ENCODE results near the gene GLYATL1B. TPM values are rescaled to one million over a fixed set of nuclear protein-coding genes. Genes with fewer than 3 reads are reported as not detected.

The GLYATL1B gene
- total and polyA plus RNA-seq, 10 donors: not detected

DNA sequence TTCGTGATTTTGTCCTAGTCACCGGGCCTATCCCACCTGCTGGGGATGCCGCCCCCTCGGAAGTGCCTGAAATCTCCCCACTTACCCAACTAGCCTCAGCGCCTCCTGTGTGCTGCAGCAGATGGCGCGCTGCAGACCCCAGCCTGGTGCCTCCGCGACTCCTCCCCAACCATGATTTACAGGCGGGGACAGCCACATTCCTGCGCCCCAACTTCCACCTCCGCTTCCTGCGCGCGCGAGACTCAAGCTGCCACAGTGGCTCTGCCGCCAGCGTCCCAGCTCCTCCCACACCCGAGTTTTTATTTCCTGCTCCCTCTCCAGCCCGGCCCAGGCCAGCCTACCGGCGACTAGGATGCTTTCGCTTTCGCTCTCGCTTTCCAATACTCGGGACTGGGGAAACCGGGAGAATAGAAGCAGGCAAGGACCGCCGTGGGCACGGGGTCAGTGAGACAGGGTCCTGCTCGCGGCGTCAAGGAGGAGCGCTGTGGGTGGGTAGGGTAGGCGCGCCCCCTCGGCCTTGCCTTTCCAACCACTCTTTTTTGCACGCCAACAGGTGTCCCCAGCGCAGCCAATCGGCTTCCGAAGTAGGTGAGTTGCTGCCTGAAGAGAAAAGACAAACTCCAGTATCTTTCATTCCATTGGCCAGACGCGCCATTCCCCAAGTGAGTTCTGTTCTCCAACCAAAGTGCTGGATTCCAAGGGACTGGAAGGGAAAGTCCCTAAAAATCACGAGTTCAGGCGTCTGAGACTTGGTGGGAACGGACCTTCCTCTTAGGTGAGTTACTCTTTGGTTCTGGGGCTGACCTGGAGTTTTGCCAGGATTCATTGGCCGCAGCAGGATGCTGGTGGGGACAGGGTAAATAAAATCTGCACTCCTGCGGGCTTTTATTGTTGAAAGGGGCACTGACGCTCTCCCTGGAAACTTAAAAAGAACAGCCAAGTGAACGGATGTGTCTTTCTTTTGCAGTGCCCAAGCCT is 56.7 kb downstream of the GLYATL1B start, which contains the start of gene FAM111A:
Gene FAM111A (plus strand): TSS at position 327 of the 978 bp plus-strand sequence. CDS start 6,017 bp downstream, outside the sequence.
- WGBS, 5 donors: 0 to 1% (median 0%) methylated on average over 50 of the region's 50 CpGs
- peak in 1 of 3 donors; percentile 7 for TF ChIP-seq POLR2A (IDR thresholded peaks at IDR 0.05)
- peak; percentile 87 to 95 (median 92) for TF ChIP-seq POLR2AphosphoS5 (IDR thresholded peaks at IDR 0.05)
- peak in 7 of 11 experiments; percentile 7 to 43 (median 18) for TF ChIP-seq CTCF (IDR thresholded peaks at IDR 0.05 in 8 of 11, conservative IDR thresholded peaks at IDR 0.05 in 3 of 11)
- Histone ChIP-seq H3K9me3 (no peaks in the 10 kb centered on the region), H3K27me3 (replicated peaks in 1 of 7) (no peaks in the 10 kb centered on the region), H3K36me3 (peaks cover 0 to 22% (median 3%) of the 10 kb centered on the region in 6 donors), H3K27ac (peak within 1 kb of the TSS; percentile 89 to 98 (median 96)), H3K4me1 (peaks cover 11 to 90% (median 51%) of the 10 kb centered on the region in 6 donors), H3K4me3 (peak within 1 kb of the TSS; percentile 51 to 95 (median 72))
- intact Hi-C loops (cut with DNase I; ENCODE audit: low total_unique reads): no loop called here
- DNase-seq: peak; percentile 97

DNA sequence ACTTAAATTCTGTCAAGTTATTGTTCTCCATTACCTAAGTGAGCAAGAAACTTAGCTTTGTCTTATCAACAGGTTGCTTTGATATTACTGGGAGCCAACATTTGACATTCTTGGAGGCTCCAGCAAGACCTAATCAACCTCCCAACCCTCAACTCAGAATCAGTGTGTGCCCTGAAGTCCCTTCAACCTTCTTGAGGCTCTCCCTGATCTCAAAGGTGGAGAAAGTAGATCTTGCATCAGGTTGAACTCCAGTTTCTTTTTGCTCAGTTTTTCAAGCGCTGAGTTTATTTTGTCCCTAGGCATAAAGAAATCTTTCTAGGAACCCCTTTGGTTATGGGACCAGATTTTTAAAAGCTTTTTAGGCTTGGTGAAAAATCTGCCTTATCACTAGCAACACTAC is 58.0 kb downstream of the GLYATL1B start:
- H3K27ac ChIP-seq: peak overlapping the region; percentile 89 to 98 (median 96)
- intact Hi-C loops (cut with DNase I; ENCODE audit: low total_unique reads): no loop called here
- H3K4me1 ChIP-seq: peaks cover 11 to 94% (median 58%) of the 10 kb centered on the region in 6 donors
- DNase-seq: no peak
- no peaks in the 10 kb centered on the region for H3K9me3 ChIP-seq
- no peak for TF ChIP-seq POLR2AphosphoS5 (IDR thresholded peaks at IDR 0.05)
- no peak for TF ChIP-seq CTCF (IDR thresholded peaks at IDR 0.05 in 8 of 11, conservative IDR thresholded peaks at IDR 0.05 in 3 of 11)
- TF ChIP-seq POLR2A (IDR thresholded peaks at IDR 0.05): no peak
- H3K36me3 ChIP-seq: peaks cover 0 to 19% (median 6%) of the 10 kb centered on the region in 6 donors
- WGBS, 5 donors: 75 to 86% (median 83%) methylated on average over 1 of the region's 1 CpG
- no peaks in the 10 kb centered on the region for H3K27me3 ChIP-seq (replicated peaks in 1 of 7)
- H3K4me3 ChIP-seq: peak overlapping the region; percentile 16 to 95 (median 66)

Other genes starting within 250 kb of the GLYATL1B start
- not detected for gene GLYATL2, start 241.6 kb upstream of the GLYATL1B start, total RNA-seq
- under 1 TPM in 1 of 3 donors, not detected in 2; 0.09 TPM for gene GLYATL2, start 241.6 kb upstream of the GLYATL1B start, polyA plus RNA-seq
- gene GLYATL1, start 146.8 kb upstream of the GLYATL1B start, total RNA-seq: not detected
- not detected for gene GLYATL1, start 146.8 kb upstream of the GLYATL1B start, polyA plus RNA-seq
- 1 to 10 TPM; 1.2 to 5.8 (median 3.4) TPM for gene FAM111B, start 20.9 kb downstream of the GLYATL1B start, total RNA-seq
- 1 to 10 TPM; 1.1 to 2.7 (median 1.6) TPM for gene FAM111B, start 20.9 kb downstream of the GLYATL1B start, polyA plus RNA-seq
- 100 to 1,000 TPM in 1 of 7 donors, 10 to 100 TPM in 6; 54.7 to 130 (median 67.2) TPM for gene FAM111A, start 56.5 kb downstream of the GLYATL1B start, total RNA-seq
- 10 to 100 TPM; 28.3 to 60.7 (median 51.4) TPM for gene FAM111A, start 56.5 kb downstream of the GLYATL1B start, polyA plus RNA-seq
- 10 to 100 TPM in 5 of 7 donors, 1 to 10 TPM in 2; 8.3 to 19.1 (median 14.4) TPM for gene DTX4, start 85.8 kb downstream of the GLYATL1B start, total RNA-seq
- 1 to 10 TPM; 3.9 to 4.9 (median 4.0) TPM for gene DTX4, start 85.8 kb downstream of the GLYATL1B start, polyA plus RNA-seq
- gene MPEG1, start 126.6 kb downstream of the GLYATL1B start, total RNA-seq: 100 to 1,000 TPM; 195 to 410 (median 317) TPM
- gene MPEG1, start 126.6 kb downstream of the GLYATL1B start, polyA plus RNA-seq: 10 to 100 TPM; 46.0 to 61.4 (median 58.6) TPM